GM19025 (cell line): ENCODE measurements around the gene SELENOP.

Source experiments
- ATAC-seq: cut with Tn5 transposase; IDR thresholded peaks from one replicate; pipeline ENCODE4 v1.9.1; 2021; ENCODE audit warnings: mild to moderate bottlenecking, low read depth, moderate library complexity; ENCODE audit not compliant: unreplicated experiment

Gene SELENOP

GRCh38 chr5:42799668-42800114, 12.0 kb downstream of the SELENOP start:
- no peak for ATAC-seq

DNA sequence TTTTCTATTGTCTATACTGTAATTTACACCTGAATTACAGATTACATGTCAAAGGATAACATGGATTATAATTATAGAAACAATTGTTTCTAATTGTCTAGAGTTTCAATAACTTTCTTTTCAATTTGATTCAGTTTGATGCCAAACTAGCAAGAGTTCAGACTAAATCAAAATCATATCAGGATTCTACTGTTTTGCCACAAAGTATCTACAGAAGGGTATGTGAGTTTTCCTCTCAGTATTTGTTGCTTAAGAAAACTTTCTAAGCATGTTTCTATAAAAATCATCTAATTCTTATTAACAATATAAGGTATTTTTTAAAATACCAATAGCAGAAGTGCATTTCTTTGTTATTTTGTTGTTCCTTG, 12.5 kb downstream of the SELENOP start:
- no peak for ATAC-seq

DNA sequence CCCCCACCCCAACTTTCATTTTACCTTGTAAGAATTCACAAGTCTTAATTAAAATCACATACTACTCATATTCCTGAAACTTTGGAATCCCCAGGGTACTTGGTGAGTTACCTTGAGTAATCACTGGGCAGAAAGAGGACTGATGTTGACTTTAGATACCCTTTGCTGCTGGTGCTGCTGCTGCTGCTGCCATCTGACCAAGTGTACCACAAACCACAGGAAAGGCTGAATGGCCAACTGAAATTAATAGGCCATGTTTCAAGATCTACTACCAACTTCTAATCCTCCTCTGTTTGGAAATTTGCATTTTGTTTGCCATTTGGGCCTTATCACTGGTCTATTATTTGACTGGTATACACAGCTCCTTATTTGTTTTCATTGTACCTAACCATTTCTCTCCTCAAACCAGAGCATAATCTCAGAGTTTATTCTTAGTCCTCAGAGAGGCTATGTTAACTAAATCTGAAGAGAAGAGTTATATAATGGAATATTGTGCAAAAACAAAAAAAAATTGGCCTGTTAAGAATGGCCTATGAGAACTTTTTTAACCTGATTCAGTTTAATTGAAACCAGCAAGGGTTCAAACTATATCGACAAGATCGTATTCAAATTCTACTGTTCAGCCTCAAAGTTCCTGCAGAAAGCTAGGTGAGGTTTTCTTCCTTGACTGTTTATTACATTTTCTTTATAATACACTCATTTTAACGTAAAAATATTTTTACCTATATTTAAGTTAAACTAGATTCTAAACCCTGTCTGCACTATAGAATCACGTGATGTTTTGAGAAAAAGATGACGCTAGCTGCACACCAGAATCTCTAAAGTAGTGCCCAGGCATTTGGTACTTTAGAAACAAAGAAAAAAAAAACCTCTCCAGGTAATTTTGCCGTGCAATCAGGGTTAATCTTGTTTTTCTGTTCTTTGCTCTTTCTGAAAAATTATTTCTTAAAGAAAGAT, 13.1 kb downstream of the SELENOP start:
- no peak for ATAC-seq

DNA sequence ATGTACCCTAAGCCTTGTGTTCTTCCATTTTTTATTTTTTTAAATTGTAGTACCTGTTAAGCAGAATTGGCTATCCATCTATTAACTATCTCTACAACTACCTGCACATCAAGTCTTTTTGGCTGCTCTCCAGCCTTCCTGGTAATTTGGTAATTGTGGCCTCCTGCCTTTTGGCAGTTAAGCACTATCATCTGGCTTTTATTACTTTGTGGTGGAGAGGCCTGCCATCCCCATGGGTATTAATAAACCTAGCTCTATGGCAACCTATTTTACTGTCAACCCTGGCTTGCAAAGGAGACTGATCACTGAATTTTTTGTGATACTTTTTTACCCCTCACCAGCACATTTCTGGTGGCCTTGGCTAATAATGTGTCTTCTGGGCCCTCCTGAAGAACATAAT, 20.5 kb downstream of the SELENOP start:
- ATAC-seq, result no peak

- ATAC-seq, result no peak
Observed at GRCh38 chr5:42787845-42788244, 23.8 kb downstream of the SELENOP start.

DNA sequence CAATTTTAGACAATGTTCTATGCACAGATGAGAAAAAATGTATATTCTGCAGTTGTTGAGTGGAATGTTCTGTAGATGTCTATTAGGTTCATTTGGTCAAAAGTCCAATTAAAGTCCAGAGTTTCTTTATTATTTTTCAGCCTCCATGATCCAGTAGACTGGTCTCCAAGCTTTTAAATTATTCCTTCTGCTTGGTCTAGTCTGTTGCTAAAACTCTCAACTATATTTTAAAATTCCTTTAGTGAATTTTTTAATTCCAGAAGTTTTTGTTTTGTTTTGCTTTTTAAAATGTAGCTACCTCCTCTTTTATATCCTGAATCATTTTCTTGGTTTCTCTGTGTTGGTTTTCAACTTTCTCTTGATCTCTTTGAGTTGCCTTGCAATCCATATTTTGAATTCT, 24.6 kb downstream of the SELENOP start:
- no peak for ATAC-seq

DNA sequence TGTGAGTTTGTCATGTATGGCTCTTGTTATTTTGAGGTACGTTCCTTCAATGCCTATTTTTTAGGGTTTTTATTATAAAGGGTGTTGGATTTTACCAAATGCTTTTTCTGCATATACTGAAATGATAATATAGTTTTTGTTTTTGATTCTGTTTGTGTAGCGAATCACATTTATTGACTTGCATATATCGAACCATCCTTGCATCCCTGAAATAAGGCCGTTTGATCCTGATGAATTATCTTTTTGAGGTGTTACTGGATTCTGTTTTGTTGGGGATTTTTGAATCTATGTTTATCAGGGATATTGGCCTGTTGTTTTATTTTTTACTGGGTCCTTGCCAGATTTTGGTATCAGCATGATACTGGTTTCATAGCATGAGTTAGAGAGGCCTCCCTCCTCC, 25.9 kb downstream of the SELENOP start:
- ATAC-seq, result no peak

- no peak for ATAC-seq
Observed at GRCh38 chr5:42784132-42784531, 27.6 kb downstream of the SELENOP start.

GRCh38 chr5:42781584-42781983, 30.1 kb downstream of the SELENOP start:
- ATAC-seq, result no peak

DNA sequence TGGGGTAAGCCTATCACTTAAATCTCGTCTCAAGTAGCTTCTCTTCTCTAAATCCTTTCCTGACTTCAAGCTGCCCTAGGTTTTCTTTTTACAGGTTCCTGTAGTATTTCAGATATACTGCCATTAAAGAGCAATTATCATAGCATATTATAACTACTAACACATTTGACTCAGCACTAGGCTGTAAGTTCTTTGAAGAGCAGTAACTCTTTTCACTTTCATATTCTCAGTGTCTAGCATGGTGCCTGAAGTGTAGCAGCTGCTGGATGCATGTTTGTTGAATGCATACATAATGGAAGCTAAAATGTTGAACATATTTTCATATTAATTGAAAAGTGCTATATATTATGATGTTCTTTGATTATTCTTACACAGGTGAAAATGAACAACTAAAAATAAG, 32.6 kb downstream of the SELENOP start:
- ATAC-seq, result no peak

DNA sequence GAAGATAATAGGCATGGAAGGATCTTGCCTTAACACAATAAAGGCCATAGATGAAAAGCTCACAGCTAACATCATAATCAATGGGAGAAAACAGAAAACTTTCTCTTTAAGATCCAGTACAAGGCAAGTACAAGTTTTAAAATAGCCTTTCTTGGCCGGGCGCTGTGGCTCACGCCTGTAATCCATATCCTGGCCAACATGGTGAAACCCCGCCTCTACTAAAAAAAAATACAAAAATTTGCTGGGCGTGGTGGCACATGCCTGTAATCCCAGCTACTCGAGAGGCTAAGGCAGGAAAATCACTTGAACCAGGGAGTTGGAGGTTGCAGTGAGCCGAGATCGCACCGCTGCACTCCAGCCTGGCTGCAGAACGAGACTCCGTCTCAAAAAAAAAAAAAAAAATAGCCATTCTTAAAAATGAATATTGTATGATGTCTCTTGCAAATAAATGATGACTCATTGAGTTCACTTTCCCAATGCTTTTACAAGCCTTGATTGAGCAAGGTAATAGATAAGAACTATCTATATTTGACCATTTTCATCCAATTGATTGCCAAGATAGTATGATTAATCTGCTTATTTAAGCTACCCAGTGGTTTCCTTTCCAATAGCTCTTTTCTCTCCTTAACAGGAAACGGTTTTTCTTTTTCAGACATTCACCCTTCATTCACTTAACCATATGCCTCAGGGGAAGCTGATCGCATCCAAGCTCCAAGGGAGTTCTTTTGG, 39.3 kb downstream of the SELENOP start:
- ATAC-seq, result no peak

DNA sequence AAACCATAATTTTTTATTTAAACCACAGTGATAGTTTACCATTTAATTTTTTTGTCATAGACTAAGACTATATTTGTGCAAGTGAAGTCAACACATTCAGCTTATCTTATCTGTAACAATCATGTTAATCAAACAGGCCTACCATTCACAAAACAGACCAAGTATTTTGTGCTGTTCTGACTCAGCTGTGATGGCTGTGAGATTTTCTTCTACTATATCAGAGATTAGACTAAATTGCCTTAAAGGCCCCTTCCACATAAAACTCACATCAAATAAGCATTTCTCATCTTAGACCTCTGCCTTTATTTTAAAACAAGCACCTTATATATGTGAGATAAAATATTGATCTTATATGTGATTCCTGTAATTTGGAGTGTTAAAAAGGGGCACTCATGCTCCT, 41.7 kb downstream of the SELENOP start:
- no peak for ATAC-seq

- ATAC-seq, result no peak
Observed at GRCh38 chr5:42768106-42768504, 43.6 kb downstream of the SELENOP start.

- ATAC-seq, result no peak
Observed at GRCh38 chr5:42767491-42768105, 44.1 kb downstream of the SELENOP start.

DNA sequence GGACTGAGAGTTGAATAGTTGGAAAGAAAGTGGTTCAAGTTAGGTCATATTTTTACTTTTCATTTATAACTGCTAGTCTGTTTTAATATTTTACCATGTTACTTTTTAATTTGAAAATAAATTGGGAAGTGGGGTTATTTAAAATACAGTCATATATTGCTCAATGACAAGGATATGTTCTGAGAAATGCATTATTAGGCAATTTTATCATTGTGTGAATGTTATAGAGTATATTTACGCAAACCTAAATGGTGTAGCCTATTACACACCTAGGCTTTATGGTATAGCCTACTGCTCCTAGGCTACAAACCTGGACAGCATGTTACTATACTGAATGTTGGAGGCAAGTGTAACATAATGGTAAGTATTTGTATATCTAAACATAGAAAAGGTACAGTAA, 49.9 kb downstream of the SELENOP start:
- no peak for ATAC-seq

- no peak for ATAC-seq
Observed at GRCh38 chr5:42760426-42760825, 51.3 kb downstream of the SELENOP start.

GRCh38 chr5:42759456-42759855, 52.2 kb downstream of the SELENOP start:
- ATAC-seq, result no peak

- no peak for ATAC-seq
Observed at GRCh38 chr5:42756606-42757601, 54.8 kb downstream of the SELENOP start, which contains the start of gene CCDC152. CCDC152 (plus strand) TSS chr5:42756818; CDS start chr5:42759122, 2,304 bp downstream.

GRCh38 chr5:42753099-42753498, 58.6 kb downstream of the SELENOP start:
- ATAC-seq, result no peak

DNA sequence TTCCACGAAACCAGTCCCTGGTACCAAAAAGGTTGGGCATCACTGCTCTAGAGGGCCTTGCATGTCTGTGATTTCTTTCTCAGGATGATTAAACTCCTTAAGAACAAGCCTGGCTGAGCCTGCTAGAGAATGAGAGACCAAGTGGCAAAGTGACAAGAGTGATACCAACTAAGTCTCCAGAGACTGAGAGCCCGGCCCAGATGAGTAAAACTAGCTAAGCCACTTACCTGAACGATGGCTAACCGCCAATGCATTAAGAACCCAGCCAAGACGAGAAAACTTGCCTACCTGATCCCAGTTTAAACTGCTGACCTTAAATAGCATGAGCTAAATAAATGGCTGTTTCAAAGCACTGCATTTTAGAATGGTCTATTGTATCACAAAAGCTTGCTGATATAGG, 60.6 kb downstream of the SELENOP start:
- ATAC-seq, result no peak
